Measurements from ENCODE around the gene KLHL26. TPM values are rescaled to one million over a fixed set of nuclear protein-coding genes. Genes with fewer than 3 reads are reported as not detected.

KLHL26 gene
- total and polyA plus RNA-seq, 2 of the 4 experiments (the other 2 are of a cell fraction), result 2.2 to 4.7 TPM

DNA sequence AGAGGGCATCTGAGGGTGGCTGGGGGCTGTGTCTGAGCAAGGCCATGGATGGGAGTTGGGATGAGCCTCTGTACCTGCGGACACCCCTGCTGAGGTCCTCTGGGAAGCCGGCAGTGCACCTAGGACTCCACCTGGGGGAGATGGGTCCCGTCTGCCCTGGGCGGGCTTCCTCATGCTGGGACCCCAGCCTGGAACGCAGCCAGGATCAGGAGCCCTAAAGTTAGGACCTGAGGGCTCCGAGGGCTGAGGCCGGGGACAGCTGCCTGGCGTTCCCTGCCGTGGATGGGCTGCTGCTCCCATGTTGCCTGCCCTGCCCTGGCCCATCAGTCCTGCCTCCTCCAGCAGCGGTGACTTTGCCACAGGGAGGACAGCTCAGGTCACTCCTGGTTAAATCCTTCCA, 72.7 kb downstream of the KLHL26 start:
- DNase-seq, result no peak

More for the DNA sequence above, 72.7 kb downstream of the KLHL26 start:
- H3K36me3 ChIP-seq (ENCODE audit: control insufficient read depth, insufficient read depth, low read length), result no peaks in the 10 kb centered on the region; the same call in 1 of the 2 replicates
- peaks cover 40% of the 10 kb centered on the region for H4K20me1 ChIP-seq (ENCODE audit: insufficient read depth, low read length)
- H4K91ac ChIP-seq (ENCODE audit: insufficient read depth, low read depth, low read length), result no peak overlapping the region
- H3K4me2 ChIP-seq (ENCODE audit: low read depth, low read length), result no peak overlapping the region
- ChIA-PET CTCF (no interaction called here), POLR2A (ENCODE audit: unreplicated experiment) (no interaction called here)
- H3K27me3 ChIP-seq (ENCODE audit: control insufficient read depth, insufficient read depth, low read length), result no peaks in the 10 kb centered on the region
- H2BK15ac ChIP-seq (ENCODE audit: low read depth, low read length), result no peak overlapping the region
- no peak overlapping the region for H4K8ac ChIP-seq (ENCODE audit: low read depth in 2 of 2, low read length in 2 of 2)
- ATAC-seq (ENCODE audit: low read depth), result no peak
- H2AFZ ChIP-seq (replicated peaks; ENCODE audit: low read length, poor library complexity), result no peak overlapping the region
- H3K9ac ChIP-seq (ENCODE audit: low read depth, low read length), result no peak overlapping the region
- dilution Hi-C loops (cut with HindIII; ENCODE audit: low sequenced_read_pairs, unreplicated experiment) (no loop called here), in situ Hi-C loops (cut with MboI; ENCODE audit: low sequenced_read_pairs) (no loop called here), intact Hi-C loops (cut with micrococcal nuclease) (no loop called here)
- no peak for TF ChIP-seq MXI1 (IDR thresholded peaks at IDR 0.05; ENCODE audit: borderline replicate concordance, low read depth, low read length)
- no peak overlapping the region; the same call in 1 of the 2 replicates for H2AK5ac ChIP-seq (ENCODE audit: low read depth, low read length)
- WGBS, 2 experiments (ENCODE audit: extremely low coverage in 2 of 2, insufficient read length in 1 of 2), result 93% methylated on average over 8 of the region's 10 CpGs; no CpG with 5 or more reads in 1 of the 2 experiments
- H2BK20ac ChIP-seq (ENCODE audit: low read depth, low read length), result no peak overlapping the region
- no peak overlapping the region for H2BK5ac ChIP-seq (ENCODE audit: low read depth, low read length, poor library complexity, severe bottlenecking)
- no peak overlapping the region for H3K56ac ChIP-seq (ENCODE audit: extremely low read depth, insufficient read depth, low read length)
- H2BK120ac ChIP-seq (ENCODE audit: low read depth, low read length), result no peak overlapping the region
- H2AK9ac ChIP-seq (replicated peaks; ENCODE audit: low read depth, low read length, poor library complexity), result no peak overlapping the region
- no TSS peak for BruUV-seq (replicated peaks)
- H3K4ac ChIP-seq (ENCODE audit: low read depth, low read length), result no peak overlapping the region
- peaks cover 11% of the 10 kb centered on the region; the same call in 1 of the 2 replicates for H3K4me1 ChIP-seq (ENCODE audit: control insufficient read depth, insufficient read depth, low read length)
- no peak overlapping the region for H3K23ac ChIP-seq (ENCODE audit: low read depth, low read length)
- no peak overlapping the region for H3K4me3 ChIP-seq (ENCODE audit: insufficient read depth, low read depth, low read length)
- no peak overlapping the region for H3K14ac ChIP-seq (replicated peaks; ENCODE audit: low read depth, low read length)
- H3K18ac ChIP-seq (ENCODE audit: low read depth, low read length), result no peak overlapping the region
- H4K5ac ChIP-seq (ENCODE audit: low read depth, low read length), result no peak overlapping the region
- peaks cover 14 to 20% of the 10 kb centered on the region in 2 experiments for H3K79me1 ChIP-seq (ENCODE audit: low read depth in 1 of 2, low read length in 2 of 2)
- H3K27ac ChIP-seq (ENCODE audit: insufficient read depth, low read length), result no peak overlapping the region
- no peaks in the 10 kb centered on the region for H3K9me3 ChIP-seq (ENCODE audit: control insufficient read depth, insufficient read depth, low read length)
- H3K9me1 ChIP-seq (ENCODE audit: insufficient read depth, low read length), result peaks cover 7% of the 10 kb centered on the region; the same call in 1 of the 2 replicates

Data from IMR-90 (cell line).